ENCODE results near the gene DKKL1.

Gene DKKL1

GRCh38 chr19:49333811-49334288 lies 29.8 kb upstream of the DKKL1 start:
- Mint-ChIP-seq H3K9me3 (no peaks in the 10 kb centered on the region), H3K27ac (peak overlapping the region; percentile 94), H3K36me3 (ENCODE audit: low read depth) (peaks cover 42% of the 10 kb centered on the region), H3K4me1 (ENCODE audit: low read depth) (peaks cover 83% of the 10 kb centered on the region), H3K27me3 (no peaks in the 10 kb centered on the region), H3K4me3 (peak overlapping the region; percentile 96)
- peak; percentile 80 for DNase-seq

DNA sequence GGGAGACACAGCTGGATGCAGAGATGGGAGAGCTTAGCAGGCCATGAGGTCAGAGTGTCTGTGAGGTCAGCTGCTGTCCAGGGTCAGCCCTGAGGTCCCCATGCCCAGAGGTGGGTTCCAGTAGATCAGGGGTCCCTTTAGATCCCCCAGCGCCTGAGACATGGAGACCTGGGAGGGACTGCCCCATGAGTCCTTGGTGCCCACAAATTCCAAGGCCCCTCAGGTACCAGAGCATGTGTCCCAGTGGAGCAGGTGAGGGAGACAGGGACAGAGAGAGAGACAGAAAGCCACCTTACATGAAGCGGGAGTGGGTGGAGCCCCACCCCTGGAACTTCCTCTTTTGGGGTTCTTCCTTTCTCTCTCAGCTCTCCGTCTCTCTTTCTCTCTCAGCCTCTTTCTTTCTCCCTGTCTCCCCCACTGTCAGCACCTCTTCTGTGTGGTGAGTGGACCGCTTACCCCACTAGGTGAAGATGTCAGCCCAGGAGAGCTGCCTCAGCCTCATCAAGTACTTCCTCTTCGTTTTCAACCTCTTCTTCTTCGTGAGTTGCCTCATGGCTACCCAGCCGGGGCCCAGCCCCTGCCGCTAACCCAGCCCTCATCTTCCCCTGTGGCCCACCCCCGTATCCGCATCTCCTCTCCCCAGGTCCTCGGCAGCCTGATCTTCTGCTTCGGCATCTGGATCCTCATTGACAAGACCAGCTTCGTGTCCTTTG lies 28.4 kb upstream of the DKKL1 start, which contains the start of gene CD37:
Gene CD37 (plus strand): TSS at position 336 of the 713 bp plus-strand sequence. CDS start 135 bp downstream, at position 471.
- Mint-ChIP-seq H3K27ac (peak within 1 kb of the TSS; percentile 99), H3K27me3 (no peaks in the 10 kb centered on the region), H3K4me1 (ENCODE audit: low read depth) (peaks cover 75% of the 10 kb centered on the region), H3K4me3 (peak within 1 kb of the TSS; percentile 96), H3K9me3 (no peaks in the 10 kb centered on the region), H3K36me3 (ENCODE audit: low read depth) (peaks cover 49% of the 10 kb centered on the region)
- peak; percentile 75 for DNase-seq

DNA sequence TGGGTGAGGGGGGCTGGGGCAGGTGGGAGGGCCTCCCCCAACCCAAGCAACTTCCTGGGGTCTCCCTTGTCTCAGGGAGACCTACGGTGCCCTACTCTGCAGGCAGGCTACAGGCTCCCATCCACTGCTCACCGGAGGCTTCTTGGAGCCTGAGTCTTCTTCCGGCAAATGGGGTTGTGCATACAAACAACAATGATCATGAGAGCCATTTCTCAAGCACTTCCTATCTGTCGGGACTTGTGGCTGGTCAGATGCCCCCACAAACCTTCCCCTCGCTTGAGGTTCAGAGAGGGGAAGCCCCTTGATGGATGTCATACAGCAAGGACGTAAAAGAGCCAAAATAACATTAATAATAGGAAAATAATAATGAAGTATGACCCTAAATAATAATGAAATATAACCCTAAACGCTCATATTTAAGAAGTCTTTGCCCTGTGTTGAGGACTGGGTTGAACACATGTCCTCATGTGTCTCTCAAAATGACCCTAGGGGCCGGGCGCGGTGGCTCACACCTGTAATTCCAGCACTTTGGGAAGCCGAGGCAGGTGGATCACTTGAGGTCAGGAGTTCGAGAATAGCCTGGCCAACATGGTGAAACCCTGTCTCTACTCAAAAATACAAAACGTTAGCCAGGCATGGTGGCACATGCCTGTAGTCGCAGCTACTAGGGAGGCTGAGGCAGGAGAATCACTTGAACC lies 27.7 kb upstream of the DKKL1 start:
- Mint-ChIP-seq H3K4me1 (ENCODE audit: low read depth) (peaks cover 75% of the 10 kb centered on the region), H3K27me3 (no peaks in the 10 kb centered on the region), H3K9me3 (no peaks in the 10 kb centered on the region), H3K36me3 (ENCODE audit: low read depth) (peaks cover 54% of the 10 kb centered on the region), H3K27ac (peak overlapping the region; percentile 99), H3K4me3 (peak overlapping the region; percentile 96)
- DNase-seq, result peak; percentile 29

GRCh38 chr19:49336482-49337266 lies 27.0 kb upstream of the DKKL1 start:
- Mint-ChIP-seq H3K27ac (peak overlapping the region; percentile 99), H3K4me3 (peak overlapping the region; percentile 96), H3K9me3 (no peaks in the 10 kb centered on the region), H3K36me3 (ENCODE audit: low read depth) (peaks cover 56% of the 10 kb centered on the region), H3K4me1 (ENCODE audit: low read depth) (peaks cover 67% of the 10 kb centered on the region), H3K27me3 (no peaks in the 10 kb centered on the region)
- peak; percentile 28 for DNase-seq

DNA sequence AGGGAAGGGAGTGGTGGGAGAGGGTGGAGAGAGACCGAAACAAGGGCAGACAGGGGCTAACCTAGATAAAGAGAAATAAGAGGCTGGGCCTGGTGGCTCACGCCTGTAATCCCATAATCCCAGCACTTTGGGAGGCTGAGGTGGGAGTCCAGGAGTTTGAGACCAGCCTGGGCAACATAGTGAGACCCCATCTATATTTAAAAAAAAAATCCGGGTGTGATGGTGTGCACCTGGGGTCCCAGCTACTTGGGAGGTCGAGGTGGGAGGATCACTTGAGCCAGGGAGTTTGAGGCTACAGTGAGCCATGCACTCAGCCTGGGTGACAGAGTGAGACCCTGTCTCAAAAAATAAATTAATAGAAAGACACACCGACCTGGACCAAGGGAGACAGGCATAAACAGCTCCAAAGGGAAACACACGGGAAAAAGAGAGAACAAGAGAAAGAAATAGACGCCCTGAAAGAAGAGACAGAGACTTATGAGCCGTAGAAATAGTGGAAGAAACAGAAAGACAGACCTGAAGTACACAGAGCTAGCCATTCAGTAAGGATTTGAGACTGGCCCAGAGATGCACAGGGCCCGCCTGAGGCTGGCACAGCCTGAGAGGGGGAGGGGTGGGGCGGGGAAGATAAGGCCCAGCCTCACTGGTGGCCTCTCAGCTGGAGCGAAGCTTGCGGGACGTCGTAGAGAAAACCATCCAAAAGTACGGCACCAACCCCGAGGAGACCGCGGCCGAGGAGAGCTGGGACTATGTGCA lies 26.2 kb upstream of the DKKL1 start:
- H3K4me3 Mint-ChIP-seq, result peak overlapping the region; percentile 96
- peaks cover 56% of the 10 kb centered on the region for H3K36me3 Mint-ChIP-seq (ENCODE audit: low read depth)
- H3K4me1 Mint-ChIP-seq (ENCODE audit: low read depth), result peaks cover 60% of the 10 kb centered on the region

GRCh38 chr19:49338023-49338677 lies 25.5 kb upstream of the DKKL1 start:
- Mint-ChIP-seq H3K27me3 (no peaks in the 10 kb centered on the region), H3K27ac (no peak overlapping the region), H3K4me1 (ENCODE audit: low read depth) (peaks cover 53% of the 10 kb centered on the region), H3K9me3 (no peaks in the 10 kb centered on the region), H3K4me3 (no peak overlapping the region), H3K36me3 (ENCODE audit: low read depth) (peaks cover 56% of the 10 kb centered on the region)
- DNase-seq, result peak; percentile 22

More for the DNA sequence above, 26.2 kb upstream of the DKKL1 start:
- Mint-ChIP-seq H3K27ac (peak overlapping the region; percentile 99), H3K27me3 (no peaks in the 10 kb centered on the region), H3K9me3 (no peaks in the 10 kb centered on the region)
- no peak for DNase-seq

- Mint-ChIP-seq H3K36me3 (ENCODE audit: low read depth) (peaks cover 56% of the 10 kb centered on the region), H3K27ac (no peak overlapping the region), H3K9me3 (no peaks in the 10 kb centered on the region), H3K27me3 (no peaks in the 10 kb centered on the region), H3K4me3 (no peak overlapping the region), H3K4me1 (ENCODE audit: low read depth) (peaks cover 47% of the 10 kb centered on the region)
- DNase-seq, result peak; percentile 43
Observed at GRCh38 chr19:49338691-49339300, 24.9 kb upstream of the DKKL1 start.

- Mint-ChIP-seq H3K27ac (no peak overlapping the region), H3K4me1 (ENCODE audit: low read depth) (peaks cover 41% of the 10 kb centered on the region), H3K4me3 (no peak overlapping the region), H3K36me3 (ENCODE audit: low read depth) (peaks cover 56% of the 10 kb centered on the region), H3K27me3 (no peaks in the 10 kb centered on the region), H3K9me3 (no peaks in the 10 kb centered on the region)
- DNase-seq, result peak; percentile 23
Observed at GRCh38 chr19:49339301-49340068, 24.2 kb upstream of the DKKL1 start.

DNA sequence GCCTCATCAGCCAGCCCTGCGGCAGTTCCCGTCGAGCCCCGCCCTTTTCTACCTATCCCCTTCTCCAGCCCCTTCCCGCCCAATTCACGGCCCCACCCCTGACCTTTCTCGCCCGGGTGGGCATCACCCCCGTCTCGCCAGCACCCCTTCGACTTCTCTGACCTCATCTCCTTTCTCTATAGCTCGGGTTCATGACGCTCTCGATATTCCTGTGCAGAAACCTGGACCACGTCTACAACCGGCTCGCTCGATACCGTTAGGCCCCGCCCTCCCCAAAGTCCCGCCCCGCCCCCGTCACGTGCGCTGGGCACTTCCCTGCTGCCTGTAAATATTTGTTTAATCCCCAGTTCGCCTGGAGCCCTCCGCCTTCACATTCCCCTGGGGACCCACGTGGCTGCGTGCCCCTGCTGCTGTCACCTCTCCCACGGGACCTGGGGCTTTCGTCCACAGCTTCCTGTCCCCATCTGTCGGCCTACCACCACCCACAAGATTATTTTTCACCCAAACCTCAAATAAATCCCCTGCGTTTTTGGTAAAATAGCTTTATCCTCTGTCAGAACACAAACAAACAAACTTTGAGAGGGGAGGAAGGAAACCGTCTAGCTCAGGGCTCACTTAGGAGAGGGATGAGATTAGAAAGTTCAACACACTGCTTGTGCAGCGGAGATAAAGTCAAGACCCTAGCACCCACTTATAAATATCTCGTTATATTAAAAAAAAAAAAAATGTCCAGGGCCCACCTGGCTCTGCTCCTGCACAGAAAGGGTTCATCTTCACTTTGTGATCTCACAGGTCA lies 23.4 kb upstream of the DKKL1 start:
- DNase-seq, result peak; percentile 33
- peak overlapping the region; percentile 55 for H3K27ac Mint-ChIP-seq
- peaks cover 53% of the 10 kb centered on the region for H3K36me3 Mint-ChIP-seq (ENCODE audit: low read depth)
- H3K9me3 Mint-ChIP-seq, result no peaks in the 10 kb centered on the region
- no peaks in the 10 kb centered on the region for H3K27me3 Mint-ChIP-seq
- H3K4me3 Mint-ChIP-seq, result no peak overlapping the region
- peaks cover 41% of the 10 kb centered on the region for H3K4me1 Mint-ChIP-seq (ENCODE audit: low read depth)

GRCh38 chr19:49340865-49341718 lies 22.6 kb upstream of the DKKL1 start:
- H3K4me1 Mint-ChIP-seq (ENCODE audit: low read depth), result peaks cover 35% of the 10 kb centered on the region
- H3K27ac Mint-ChIP-seq, result no peak overlapping the region
- no peak overlapping the region for H3K4me3 Mint-ChIP-seq
- H3K9me3 Mint-ChIP-seq, result no peaks in the 10 kb centered on the region
- peaks cover 46% of the 10 kb centered on the region for H3K36me3 Mint-ChIP-seq (ENCODE audit: low read depth)
- DNase-seq, result no peak
- no peaks in the 10 kb centered on the region for H3K27me3 Mint-ChIP-seq

DNA sequence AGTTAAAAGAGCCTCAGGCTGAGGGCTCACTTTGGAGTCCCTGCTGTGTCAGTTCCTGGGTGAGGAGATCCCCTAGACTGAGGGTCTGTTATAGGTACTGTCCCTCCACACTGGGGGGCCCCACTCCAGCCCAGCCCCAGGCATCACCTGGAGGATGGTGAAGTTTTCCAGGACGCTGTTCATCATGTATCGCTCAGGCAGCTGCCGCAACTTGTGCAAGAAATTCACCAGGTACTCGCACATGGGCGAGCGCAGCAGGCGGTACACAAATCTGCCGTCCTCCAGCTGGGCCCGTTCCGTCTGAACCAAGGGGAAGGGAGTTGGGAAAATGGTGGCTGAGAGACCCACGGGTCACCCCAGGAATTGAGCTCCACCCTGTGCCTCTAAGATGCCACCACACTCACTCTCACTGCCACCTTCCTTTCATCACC lies 21.4 kb upstream of the DKKL1 start:
- H3K27ac Mint-ChIP-seq, result peak overlapping the region; percentile 6
- H3K4me1 Mint-ChIP-seq (ENCODE audit: low read depth), result peaks cover 24% of the 10 kb centered on the region
- no peak overlapping the region for H3K4me3 Mint-ChIP-seq
- H3K9me3 Mint-ChIP-seq, result no peaks in the 10 kb centered on the region
- no peak for DNase-seq
- H3K36me3 Mint-ChIP-seq (ENCODE audit: low read depth), result peaks cover 35% of the 10 kb centered on the region
- H3K27me3 Mint-ChIP-seq, result no peaks in the 10 kb centered on the region

Measured in activated T-cell treated with anti-CD3 and anti-CD28 coated beads, Interleukin-2, amount 50 U/mL, for 24 hours (primary cell).